ENCODE measurements around the gene RBM4.

DNA sequence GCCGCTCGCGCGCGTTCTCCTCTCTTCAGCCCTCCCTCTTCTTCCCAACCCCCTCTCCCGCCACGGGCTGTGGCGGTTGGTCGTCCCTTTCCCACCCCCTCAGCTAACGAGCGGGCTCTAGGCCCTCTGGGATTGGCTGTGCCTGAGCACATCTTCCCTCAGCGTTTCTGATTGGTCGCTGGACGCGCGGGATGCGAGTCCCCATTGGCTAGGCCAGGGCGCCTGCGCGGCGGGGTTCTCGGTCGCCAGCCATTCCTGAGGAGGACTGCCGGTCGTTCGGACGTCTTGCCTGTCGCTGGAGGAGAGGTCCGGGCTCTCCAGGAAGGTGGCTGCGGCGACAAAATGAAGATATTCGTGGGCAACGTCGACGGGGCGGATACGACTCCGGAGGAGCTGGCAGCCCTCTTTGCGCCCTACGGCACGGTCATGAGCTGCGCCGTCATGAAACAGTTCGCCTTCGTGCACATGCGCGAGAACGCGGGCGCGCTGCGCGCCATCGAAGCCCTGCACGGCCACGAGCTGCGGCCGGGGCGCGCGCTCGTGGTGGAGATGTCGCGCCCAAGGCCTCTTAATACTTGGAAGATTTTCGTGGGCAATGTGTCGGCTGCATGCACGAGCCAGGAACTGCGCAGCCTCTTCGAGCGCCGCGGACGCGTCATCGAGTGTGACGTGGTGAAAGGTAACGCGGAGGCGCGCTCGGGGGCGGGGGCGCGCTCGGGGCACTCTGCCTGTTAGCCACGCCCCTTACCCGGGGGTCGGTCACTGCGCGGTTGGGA is 21.9 kb upstream of the RBM4 start, which contains the start of gene RBM14:
- TF ChIP-seq, protein P1, sequence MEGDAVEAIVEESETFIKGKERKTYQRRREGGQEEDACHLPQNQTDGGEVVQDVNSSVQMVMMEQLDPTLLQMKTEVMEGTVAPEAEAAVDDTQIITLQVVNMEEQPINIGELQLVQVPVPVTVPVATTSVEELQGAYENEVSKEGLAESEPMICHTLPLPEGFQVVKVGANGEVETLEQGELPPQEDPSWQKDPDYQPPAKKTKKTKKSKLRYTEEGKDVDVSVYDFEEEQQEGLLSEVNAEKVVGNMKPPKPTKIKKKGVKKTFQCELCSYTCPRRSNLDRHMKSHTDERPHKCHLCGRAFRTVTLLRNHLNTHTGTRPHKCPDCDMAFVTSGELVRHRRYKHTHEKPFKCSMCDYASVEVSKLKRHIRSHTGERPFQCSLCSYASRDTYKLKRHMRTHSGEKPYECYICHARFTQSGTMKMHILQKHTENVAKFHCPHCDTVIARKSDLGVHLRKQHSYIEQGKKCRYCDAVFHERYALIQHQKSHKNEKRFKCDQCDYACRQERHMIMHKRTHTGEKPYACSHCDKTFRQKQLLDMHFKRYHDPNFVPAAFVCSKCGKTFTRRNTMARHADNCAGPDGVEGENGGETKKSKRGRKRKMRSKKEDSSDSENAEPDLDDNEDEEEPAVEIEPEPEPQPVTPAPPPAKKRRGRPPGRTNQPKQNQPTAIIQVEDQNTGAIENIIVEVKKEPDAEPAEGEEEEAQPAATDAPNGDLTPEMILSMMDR (IDR thresholded peaks at IDR 0.05; ENCODE audit: low read length), result no peak
- TF ChIP-seq EZH2 (IDR thresholded peaks at IDR 0.05; ENCODE audit: borderline replicate concordance, low read length), result no peak

Data from OCI-LY1 (cell line).